Testis (tissue), 2 donors: ENCODE results near the gene AP1S3.

Source experiments
- CTCF ChIP-seq, 3 experiments: fragments of 450-650 bp in 2 of 3; fragments of 200-600 bp in 1 of 3; sonication (generic) in 1 of 3; IDR thresholded peaks; one replicate each; pipeline ENCODE4 v1.5.1; 2016 to 2019; ENCODE audit warnings: antibody characterized with exemption in 3 of 3, mild to moderate bottlenecking in 2 of 3, moderate library complexity in 1 of 3
- POLR2A ChIP-seq: fragments of 450-650 bp; IDR thresholded peaks from one replicate; pipeline ENCODE4 v1.6.1; 2017; ENCODE audit warnings: antibody characterized with exemption, mild to moderate bottlenecking, moderate library complexity

- no peak for TF ChIP-seq CTCF (IDR thresholded peaks at IDR 0.05)
- no peak for TF ChIP-seq POLR2A
These were observed 115.2 kb downstream of the AP1S3 start for GRCh38 chr2:223722226-223722625.
